HG03159 (cell line): ENCODE measurements around the gene OR9Q1.
"Not testable (repeated sequence)": the region's sequence is repeated elsewhere in the genome, so short reads cannot be mapped to it uniquely, and the experiment has no call there.

ENCODE experiments used
- ATAC-seq: cut with Tn5 transposase; IDR thresholded peaks from one replicate; pipeline ENCODE4 v1.9.1; 2021; ENCODE audit warnings: mild to moderate bottlenecking, moderate library complexity; ENCODE audit not compliant: unreplicated experiment

Gene OR9Q1

DNA sequence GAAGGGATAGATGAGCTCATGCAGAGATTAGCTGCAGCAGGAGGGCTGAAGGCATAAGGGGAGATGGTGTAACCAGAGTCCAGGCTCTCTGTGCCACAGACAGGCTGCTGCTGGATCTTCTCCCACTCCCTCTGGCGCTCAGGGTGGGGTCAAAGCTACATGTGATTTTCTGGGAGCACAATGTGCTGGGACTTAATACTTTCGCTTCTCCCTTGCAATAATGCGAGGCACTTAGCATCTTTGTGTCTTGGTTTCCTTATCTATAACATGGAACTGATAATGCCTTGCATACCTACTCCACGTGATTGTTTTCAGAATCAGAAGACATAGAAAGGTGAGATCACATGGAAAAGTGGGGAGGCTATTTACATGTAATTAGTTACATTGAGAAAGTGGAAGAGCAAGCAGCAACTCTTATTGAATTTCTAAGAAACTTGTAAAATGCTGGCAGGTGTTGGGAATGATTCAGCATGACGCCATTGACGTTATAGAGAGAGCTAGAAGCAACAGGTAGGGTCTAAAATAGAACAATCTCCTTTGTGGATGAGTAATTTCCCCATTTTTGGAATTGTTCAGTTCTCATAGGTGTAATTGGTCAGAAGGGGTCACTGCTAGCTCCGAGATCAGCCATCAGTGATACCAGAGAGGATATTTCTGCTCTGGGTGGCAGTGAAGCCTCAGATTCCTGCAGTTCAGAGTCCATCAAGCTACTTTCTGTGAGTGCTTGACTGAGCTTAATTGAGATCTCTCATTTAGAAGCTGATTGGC, 109.8 kb downstream of the OR9Q1 start:
- no peak for ATAC-seq

DNA sequence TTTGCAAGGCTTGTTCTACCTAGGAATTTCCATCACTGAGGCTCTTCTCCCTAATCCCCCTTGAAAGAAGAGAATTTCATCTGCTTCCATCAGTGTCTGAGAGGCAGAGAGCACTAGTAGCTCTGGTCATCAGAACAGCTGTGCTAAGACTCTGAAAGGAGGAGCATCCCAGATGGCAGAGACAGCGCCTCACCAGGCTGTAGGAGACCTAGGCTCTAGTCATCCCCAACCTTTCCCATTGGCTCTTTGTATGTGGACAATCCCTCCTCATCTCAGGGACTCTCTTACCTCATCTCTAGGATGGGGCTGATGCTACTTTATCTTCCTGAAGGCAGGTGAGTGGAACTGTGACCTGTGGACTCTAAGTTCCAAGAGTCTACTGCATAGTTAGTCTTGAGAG, 110.5 kb downstream of the OR9Q1 start:
- ATAC-seq, result no peak

DNA sequence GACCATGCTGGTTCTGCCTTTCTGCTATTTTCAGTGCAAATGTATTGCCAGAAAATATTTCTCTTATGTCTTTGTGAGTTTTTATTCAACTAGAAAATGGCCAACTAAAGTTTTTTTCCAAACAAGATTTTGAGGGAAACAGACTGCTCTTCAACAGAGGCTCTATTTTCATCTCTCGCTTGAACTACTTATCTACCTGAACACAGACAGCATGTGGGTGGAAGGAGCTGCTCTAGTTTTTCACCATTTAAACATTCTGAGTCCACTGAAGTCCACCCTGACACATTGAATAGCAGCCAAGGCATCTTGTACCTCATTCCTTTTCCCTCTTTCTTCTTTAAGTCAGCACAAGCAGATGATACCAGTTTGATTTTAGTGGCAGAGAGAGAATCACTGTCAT, 111.5 kb downstream of the OR9Q1 start:
- ATAC-seq, result no peak

DNA sequence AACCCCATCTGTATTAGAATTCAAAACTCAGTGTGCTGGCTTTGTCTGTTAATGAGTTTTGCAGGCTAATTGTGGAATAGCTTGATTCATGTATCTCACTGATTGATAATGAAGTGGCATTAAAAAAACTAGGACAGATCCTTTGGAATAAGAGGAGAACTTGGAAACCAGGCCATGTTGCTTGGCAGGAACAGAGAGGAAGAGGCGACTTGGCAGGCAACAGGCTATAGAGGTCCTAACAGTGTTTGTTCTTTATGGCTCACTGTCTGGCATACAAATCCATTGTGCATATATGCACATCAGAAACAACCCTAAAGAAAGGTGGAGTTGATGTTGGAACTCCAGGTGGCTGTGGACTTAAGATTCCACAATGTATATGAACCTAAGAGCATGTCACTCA, 119.1 kb downstream of the OR9Q1 start:
- ATAC-seq, result no peak

DNA sequence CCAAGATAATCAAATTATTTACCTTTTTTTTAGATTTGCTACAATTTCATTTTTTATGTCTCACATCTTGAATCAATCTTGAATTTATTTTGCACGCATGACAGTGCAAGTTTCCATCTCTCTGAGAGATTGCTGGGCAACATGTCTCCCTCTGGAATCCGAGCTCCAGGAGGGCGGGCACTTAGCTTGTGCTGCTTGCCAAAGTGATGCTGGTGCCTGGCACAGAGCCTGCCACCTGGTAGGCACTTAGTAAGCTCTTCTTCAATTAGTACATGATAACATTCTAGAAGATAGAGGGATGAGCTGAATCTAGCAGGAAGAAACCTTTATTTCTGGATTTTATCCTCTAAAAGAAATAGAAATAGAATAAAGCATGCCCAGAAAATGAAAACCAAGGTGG, 129.1 kb downstream of the OR9Q1 start:
- ATAC-seq, result no peak

DNA sequence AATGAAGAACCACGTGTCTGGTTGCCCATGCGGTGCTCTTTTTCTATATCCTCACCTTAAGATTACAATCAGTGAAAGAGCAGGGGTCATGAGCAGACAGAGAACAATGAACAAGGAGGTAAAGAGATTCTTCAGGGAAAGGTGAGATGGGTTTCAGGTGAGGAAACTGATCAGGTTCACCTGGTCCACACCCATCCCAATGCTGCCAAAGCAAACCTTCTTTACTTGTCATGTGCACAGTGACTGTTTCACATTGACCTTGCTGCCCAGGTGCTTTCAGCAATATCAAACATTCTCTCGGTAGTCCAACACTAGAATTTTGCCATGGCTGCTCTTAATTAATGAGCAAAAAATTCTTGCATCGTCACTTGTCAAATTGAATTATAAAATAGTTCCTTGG, 140.7 kb downstream of the OR9Q1 start:
- ATAC-seq, result no peak

DNA sequence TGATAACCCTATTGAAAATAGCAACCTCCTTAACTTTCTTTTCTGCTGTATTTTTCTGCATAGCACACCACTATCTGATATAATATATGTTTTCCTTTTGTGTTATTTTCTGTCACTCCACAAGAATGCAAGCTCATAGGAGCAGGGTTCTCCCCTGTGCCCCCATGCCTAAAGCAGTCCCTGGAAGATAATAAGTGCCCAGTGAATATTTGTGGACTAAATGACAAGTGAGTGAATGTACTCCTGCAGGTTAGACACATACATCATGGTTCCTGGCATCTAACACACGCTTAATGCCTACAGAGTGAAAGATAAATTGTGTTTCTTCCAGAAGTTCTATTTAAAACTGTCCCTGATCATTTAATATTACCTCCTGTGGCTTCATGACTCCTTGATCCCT, 141.3 kb downstream of the OR9Q1 start:
- no peak for ATAC-seq

DNA sequence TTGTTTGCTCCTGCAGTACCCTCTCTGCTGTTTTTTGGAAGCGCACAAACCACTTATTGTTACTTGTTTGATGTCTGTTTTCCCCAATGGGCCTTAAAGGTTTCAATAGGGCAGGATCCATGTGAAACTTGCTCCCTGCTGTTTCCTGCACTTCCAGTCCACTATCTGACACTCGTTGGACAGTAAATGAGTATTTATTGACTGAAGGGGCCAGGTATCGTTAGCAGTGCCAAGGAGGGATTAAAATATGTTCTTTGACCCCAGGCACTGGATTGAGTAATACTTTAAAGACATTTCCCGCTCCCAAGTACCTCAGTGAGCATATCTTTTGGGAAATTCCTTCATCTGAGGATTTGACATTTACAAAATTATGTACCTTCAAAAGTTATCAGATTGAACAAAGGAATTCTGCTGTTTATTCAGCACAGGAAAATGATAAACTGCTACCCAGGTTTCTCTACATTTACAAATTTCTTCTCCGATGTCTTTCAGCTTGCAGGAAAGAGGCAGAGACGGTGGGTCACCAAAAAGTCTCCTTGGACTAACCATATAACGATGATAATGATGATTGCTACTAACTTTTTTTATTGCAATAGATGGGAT, 141.9 kb downstream of the OR9Q1 start:
- no peak for ATAC-seq

DNA sequence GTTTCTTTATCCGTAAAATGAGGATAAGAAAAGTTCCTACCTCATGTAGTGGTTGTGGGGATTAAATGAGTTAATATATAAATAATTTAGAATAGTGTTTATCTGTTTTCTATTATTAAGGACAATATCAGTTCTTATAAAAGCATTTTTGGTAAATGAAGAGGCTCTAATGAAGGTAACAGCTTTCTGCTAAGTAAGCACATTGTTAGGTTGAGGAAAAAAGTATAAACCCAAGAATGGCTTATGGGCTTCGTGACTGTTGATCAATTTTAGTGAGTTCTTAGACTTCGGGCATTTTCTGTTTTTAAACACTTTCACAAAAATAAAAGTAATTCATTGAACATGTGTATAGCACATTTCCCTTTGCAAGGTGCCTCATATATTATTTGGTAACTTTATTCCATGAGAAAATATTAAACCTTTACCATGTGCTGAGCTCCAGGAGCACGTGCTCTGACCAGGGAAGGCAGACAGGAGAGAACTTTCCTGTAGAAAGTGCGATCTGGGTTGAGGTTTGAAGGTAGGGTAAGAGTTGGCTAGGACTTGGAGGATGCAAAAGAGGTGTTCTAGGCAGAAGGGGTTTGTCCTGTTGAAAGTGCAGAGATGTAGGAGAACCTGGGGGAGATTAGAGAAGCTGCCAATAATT, 153.9 kb downstream of the OR9Q1 start:
- ATAC-seq, result no peak

DNA sequence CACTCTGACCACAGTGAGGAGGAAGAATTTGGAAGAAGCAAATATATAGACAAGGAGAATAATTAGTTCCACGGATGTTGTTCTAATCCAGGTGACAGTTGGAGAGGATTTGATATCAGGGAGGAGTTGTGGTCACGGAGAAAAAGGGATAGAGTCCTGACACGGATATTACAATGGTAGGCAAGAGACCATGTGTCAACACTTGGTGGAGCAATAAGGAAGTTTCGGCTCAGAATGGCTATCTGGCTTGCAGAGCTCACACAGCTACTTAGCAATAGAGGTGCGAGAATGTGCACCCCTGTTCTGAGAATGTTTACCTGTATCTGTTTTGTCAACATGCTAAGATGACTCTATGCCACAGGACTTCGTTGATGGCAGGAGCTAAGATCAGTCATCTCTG, 154.8 kb downstream of the OR9Q1 start:
- ATAC-seq, result no peak

DNA sequence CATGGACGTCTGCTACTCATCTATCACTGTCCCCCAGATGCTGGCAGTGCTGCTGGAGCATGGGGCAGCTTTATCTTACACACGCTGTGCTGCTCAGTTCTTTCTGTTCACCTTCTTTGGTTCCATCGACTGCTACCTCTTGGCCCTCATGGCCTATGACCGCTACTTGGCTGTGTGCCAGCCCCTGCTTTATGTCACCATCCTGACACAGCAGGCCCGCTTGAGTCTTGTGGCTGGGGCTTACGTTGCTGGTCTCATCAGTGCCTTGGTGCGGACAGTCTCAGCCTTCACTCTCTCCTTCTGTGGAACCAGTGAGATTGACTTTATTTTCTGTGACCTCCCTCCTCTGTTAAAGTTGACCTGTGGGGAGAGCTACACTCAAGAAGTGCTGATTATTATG, 156.0 kb downstream of the OR9Q1 start:
- ATAC-seq, result no peak

DNA sequence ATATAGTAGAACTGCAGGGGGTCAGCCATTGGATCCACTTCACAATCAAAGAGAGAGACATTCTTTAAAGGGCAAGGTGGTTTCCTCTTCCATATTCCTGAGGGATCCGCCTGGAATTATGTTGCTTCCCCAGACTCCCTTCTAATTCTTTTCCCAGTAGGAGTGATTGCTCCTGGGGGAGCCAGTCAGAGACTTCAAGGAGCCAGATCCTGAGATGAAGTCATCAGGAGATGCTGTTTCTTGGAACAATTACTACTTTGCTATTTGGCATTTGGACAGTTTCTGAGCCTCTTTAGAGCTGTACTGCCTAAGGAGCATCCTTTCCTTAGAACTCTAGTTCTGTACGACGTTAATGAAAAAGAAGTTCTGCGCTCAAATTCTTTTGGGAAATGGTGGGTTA, 163.3 kb downstream of the OR9Q1 start:
- ATAC-seq, result no peak

DNA sequence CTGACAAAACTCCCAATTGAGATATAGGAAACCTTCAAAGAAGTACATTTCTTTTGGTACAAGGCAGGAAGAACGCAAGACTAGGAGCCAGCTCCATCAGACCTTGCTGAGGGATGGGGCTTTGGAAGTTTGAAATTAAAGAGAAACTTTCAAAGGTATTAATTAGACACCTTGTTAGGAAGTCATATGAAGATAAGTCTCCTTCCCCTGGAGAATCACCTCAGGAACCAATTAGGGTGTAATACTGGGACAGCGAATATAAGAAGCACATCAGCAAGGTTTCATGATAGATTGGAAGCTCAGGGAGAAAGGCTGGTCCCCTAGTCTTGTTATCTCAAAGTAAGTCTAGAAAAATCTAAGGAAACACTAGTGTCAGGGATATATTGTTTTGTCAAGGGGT, 165.1 kb downstream of the OR9Q1 start, which contains the start of gene OR9Q2:
Gene OR9Q2 (plus strand): TSS at position 301 of the 400 bp plus-strand sequence. CDS start 1,421 bp downstream, outside the sequence.
- no peak for ATAC-seq

DNA sequence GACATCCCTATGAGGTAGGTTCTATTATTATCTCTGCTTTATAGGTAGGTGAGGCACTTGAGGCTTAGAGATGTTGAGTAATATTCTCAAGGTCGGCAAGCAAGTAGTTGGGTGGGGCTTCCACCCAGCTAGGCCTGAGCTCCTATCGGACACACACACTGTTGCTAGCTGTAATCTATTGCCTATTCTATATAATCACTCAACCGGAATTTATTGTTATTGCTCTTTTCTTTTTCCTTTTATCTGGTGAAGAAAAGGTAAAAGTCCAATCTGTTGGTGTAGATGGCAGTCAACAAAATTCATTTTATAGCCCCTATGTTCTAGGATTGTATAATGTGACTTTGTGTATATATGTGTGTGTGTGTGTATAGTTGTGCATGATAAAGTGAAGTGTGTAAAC, 168.5 kb downstream of the OR9Q1 start:
- no peak for ATAC-seq

DNA sequence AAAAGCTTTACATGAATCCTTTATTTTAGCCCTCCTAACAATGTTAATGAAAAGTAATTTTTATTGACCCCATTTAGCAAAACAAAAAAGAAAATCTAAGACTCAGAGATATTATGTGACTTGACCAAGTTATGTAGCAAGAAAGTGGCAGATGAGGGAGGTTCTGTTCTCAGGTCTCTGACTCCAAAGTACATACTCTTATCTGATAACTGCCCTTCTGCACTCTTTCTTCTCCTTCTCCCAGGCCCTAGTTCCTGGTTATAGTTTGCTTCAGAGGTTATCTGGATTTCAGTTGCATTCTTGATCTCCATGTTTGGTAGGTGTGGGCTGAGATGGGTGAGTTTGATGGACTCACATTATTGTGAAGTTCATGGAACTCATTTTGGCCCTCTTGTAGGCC, 169.7 kb downstream of the OR9Q1 start:
- ATAC-seq, result no peak

DNA sequence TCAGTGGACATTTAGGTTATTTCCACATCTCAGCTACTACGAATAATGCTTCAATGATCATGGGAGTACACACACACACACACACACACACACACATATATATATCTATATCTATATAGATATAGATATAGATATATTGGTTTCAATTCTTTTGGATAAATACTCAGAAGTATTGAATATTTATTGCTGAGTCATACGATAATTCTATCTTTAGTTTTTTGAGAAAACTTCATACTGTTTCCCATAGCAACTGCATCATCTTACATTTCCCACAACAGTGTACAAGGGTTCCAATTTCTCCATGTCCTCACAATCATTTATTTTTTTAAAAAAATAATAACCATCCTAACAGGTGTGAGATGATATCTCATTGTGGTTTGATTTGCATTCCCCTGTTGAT, 172.3 kb downstream of the OR9Q1 start:
- ATAC-seq, result no peak

DNA sequence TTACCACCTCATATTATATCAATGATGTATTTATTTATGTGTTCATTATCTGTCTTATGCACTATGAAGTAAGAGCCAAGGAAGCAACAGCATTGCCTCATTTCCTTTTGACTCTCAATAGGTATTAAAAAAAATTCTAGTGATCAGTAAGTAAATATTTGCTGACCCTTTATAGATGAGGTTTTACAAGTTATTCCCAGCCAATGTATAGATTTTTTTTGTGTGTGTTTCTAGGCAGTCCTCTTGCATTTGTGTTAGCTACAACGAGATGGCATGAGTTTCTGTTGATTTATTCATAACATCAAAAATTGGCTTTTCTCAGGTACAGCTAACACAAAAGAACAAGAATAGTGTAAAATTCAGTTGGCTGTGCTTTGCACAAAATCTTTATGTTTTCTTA, 175.6 kb downstream of the OR9Q1 start:
- no peak for ATAC-seq

DNA sequence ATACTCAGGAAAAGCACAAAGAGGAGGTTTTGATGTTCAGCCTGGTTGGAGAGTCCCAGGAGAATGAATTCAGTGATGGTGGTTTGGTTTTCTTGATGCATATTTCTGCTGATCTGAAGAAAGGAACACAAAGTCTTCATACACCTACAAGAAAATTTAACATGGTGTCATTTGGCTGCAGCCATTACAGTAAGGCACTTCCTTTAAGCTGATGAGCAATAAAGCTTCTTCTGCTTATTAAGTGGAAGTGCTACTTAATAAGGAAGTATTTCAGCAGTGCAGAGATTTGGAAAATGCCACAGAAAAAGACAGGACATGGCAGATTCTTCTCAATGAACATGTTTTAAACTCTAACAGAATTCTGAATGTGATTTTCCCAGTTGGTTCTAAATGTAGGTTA, 180.4 kb downstream of the OR9Q1 start, which contains the start of gene OR1S2:
Gene OR1S2 (minus strand): TSS at position 101 of the 400 bp plus-strand sequence. CDS start 0 bp downstream, at position 101.
- ATAC-seq, result no peak

DNA sequence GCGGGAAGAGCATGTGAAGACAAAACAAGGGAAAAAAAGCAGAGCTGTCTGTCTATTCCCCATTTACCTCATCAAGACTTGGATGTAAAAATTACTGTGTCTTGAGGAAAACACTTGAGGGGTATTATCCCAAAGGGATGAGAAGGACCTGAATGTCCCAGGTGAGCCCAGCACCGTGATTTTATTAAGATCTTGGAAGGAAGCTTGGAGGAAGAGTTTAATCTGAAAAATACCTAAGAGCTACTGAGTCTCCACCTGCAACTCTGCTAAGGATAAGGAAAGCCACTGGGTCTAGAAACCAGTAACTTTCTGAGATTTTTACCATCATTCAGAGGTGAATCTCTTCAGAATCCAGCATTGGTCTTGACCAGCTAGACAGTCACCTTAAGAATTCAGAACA, 188.7 kb downstream of the OR9Q1 start, which contains the start of gene OR1S1:
Gene OR1S1 (plus strand): TSS at position 301 of the 400 bp plus-strand sequence.
- ATAC-seq, result not testable (repeated sequence)

DNA sequence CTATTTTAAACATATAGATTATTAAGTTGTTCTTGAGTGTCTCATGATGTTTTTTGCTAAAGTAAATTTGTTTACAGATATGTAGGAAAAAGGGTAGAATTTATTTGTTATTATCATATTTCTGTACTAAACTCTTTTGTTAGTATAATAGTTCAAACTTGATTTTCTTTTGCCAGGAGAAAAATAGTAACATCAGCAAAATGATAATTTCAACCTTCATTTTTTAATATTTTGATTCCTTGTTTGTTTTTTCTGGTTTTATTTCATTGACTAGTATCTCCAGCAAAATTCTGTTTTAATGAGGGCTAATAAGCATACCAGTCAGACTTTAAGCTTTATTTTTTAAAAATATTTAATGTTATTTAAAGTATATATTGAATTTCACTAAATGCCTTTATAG, 192.8 kb downstream of the OR9Q1 start:
- ATAC-seq, result no peak

DNA sequence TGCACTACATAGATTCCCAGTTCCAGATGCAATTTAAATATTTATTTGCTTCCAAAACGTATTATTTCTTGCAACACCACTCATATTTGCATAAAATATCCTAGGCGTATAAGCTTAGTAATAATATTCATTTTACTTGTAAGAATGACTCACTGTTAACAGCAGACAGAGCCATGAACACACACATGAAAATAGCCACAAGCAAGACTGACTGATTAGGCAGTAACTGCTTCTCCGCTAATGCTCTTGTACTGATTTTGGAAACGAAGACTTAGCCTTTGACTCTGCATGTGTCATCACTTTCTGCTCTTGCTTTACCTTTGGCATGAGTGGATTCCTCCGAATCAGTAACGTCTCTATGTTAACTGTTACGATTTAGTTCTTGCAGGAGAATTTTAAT, 199.0 kb downstream of the OR9Q1 start:
- ATAC-seq, result no peak
